Spleen (tissue), 11 donors: ENCODE results near the gene FAM221B. TPM values are rescaled to one million over a fixed set of nuclear protein-coding genes. Genes with fewer than 3 reads are reported as not detected.

ENCODE experiments used
- DNase-seq: peaks from one replicate; pipeline ENCODE4 v3.0.0-alpha.2; 2020
- H3K27ac ChIP-seq, 8 donors: fragments of 200-600 bp; sonication (generic) in 7 of 8; 1 replicate in 4 of 8; 2 replicates in 4 of 8; pipeline versions ENCODE4 v1.5.0 to v1.8.0; 2016 to 2021; ENCODE audit warnings: inconsistent platforms in 4 of 8, mild to moderate bottlenecking in 4 of 8, moderate library complexity in 1 of 8
- H3K27me3 ChIP-seq, 7 donors: fragments of 200-600 bp; sonication (generic) in 6 of 7; replicated peaks in 1 of 7; 1 replicate in 4 of 7; 2 replicates in 3 of 7; pipeline versions ENCODE4 v1.5.0 to v1.8.0; 2016 to 2021; ENCODE audit warnings: inconsistent platforms in 3 of 7, mild to moderate bottlenecking in 1 of 7
- H3K36me3 ChIP-seq, 6 donors: fragments of 200-600 bp; sonication (generic) in 5 of 6; 1 replicate in 4 of 6; 2 replicates in 2 of 6; pipeline versions ENCODE4 v1.5.0 to v1.8.0; 2016 to 2021; ENCODE audit warnings: inconsistent platforms in 2 of 6
- H3K4me1 ChIP-seq, 6 donors: fragments of 200-600 bp; sonication (generic) in 5 of 6; 1 replicate in 3 of 6; 2 replicates in 3 of 6; pipeline versions ENCODE4 v1.5.0 to v1.8.0; 2016 to 2021; ENCODE audit warnings: inconsistent platforms in 3 of 6
- H3K4me3 ChIP-seq, 8 donors: fragments of 200-600 bp; sonication (generic) in 7 of 8; 1 replicate in 4 of 8; 2 replicates in 4 of 8; pipeline versions ENCODE4 v1.5.0 to v1.8.0; 2016 to 2021; ENCODE audit warnings: inconsistent platforms in 4 of 8, mild to moderate bottlenecking in 4 of 8, moderate library complexity in 2 of 8
- H3K9me3 ChIP-seq, 8 donors: fragments of 200-600 bp; sonication (generic) in 7 of 8; 1 replicate in 4 of 8; 2 replicates in 4 of 8; pipeline versions ENCODE4 v1.5.0 to v1.8.0; 2016 to 2021; ENCODE audit warnings: inconsistent platforms in 4 of 8
- CTCF ChIP-seq, 11 experiments: fragments of 200-600 bp in 7 of 11; fragments of 450-650 bp in 4 of 11; sonication (generic) in 4 of 11; IDR thresholded peaks in 8 of 11; conservative IDR thresholded peaks in 3 of 11; 1 replicate in 7 of 11; 2 replicates in 4 of 11; pipeline versions ENCODE4 v1.4.0 to v1.8.0; 2016 to 2021; ENCODE audit warnings: antibody characterized with exemption in 11 of 11, inconsistent platforms in 4 of 11, mild to moderate bottlenecking in 1 of 11
- POLR2A ChIP-seq, 3 donors: fragments of 450-650 bp; IDR thresholded peaks; one replicate each; pipeline ENCODE4 v1.5.1; 2017; ENCODE audit warnings: antibody characterized with exemption in 3 of 3, mild to moderate bottlenecking in 1 of 3
- POLR2AphosphoS5 ChIP-seq, 3 donors: sonication (generic); formaldehyde crosslinking; IDR thresholded peaks; one replicate each; pipeline ENCODE4 v1.5.1; 2017; ENCODE audit warnings: antibody characterized with exemption in 3 of 3
- WGBS, 5 donors: extraction: QIAGEN DNeasy Blood & Tissue Kit in 3 of 5; methylation state at CpG; one replicate each; pipeline versions ENCODE4 v1.1.5 to v1.1.7; 2013 to 2018; 5-methylcytosine and 5-hydroxymethylcytosine counted together
- intact Hi-C: fragments of 100-400 bp; cut with DNase I; formaldehyde crosslinking; loops from one replicate; pipeline ENCODE4 v1.15.0; 2023; ENCODE audit warnings: low total_unique reads
- polyA plus RNA-seq, 3 donors: library from polyadenylated mRNA; stranded (reverse); fragments of 200-250 nt; gene quantifications; one replicate each; pipeline ENCODE4 v1.2.1, GENCODE V29; 2013
- total RNA-seq, 7 donors: library from RNA; depleted of rRNA in 3 of 7; stranded (reverse); fragments of >200 nt in 3 of 7; fragmentation: NEBNext Ultra II Directional in 4 of 7; extraction: Animal tissue kit (Norgen Biotek cat#: 25700) in 4 of 7; gene quantifications; one replicate each; pipeline versions ENCODE4 v1.1.0 to v1.2.1, GENCODE V29; 2016 to 2021
- donor health status: healthy with polysubstance abuse.
- donor health status: DM: no; HTN: no; CAD: no; lungs with moderate emphysema.
- donor health status: DM: no; HTN: no; CAD: no.
- donor health status: Bipolar disorder and iron deficiency.
- donor health status: healthy.
- donor health status: DM: no; HTN: no; CAD: no.
- donor health status: DM: yes; HTN: yes; CAD: no.

Gene FAM221B
- total and polyA plus RNA-seq, 10 donors, result not detected

DNA sequence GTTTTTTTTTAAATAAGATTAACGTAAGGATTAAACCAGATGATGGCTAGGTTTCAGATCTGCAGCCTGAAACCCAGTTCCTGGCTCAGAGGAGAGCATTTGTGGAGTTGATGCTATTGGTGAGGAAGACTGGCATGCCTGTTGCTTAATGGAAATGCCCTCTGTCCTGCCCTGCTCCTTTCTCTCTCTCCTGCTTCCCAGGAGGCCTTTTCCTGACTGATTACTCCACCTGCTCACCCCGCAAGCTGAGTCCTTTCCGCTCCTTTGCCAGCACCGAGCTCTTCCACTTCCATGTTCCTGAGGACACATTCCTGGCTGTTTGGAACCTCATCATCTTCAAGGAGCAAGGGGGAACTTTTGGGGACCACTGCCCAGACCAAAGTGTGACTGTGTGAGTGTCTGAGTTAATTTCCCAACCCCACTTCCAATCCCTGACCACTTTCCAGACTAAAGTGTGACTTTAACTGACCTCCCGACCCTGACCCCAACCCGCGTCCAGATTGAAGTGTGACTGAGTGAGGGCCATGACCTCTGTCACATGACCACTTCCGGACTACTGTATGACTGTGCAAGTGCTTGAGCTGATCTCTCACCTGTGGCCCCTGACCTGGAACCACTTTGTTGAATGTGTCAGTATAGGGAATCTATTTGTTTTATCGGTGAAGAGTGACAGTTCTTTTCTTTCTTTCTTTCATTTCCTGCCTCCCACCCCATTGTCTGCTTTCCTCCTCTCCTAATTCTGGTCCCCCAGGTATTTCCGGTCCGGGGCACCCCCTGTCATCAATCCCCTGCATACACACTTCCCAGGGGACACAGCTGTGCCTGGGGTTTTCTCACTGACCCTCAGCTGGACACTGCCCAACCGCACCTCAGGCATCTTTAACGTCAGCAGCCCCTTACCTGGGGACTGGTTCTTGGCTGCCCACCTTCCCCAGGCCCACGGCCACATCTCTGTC, 6.0 kb upstream of the FAM221B start:
- no peak for TF ChIP-seq CTCF (IDR thresholded peaks at IDR 0.05 in 8 of 11, conservative IDR thresholded peaks at IDR 0.05 in 3 of 11)
- TF ChIP-seq POLR2A (IDR thresholded peaks at IDR 0.05), result no peak
- no peak for TF ChIP-seq POLR2AphosphoS5 (IDR thresholded peaks at IDR 0.05)
- Histone ChIP-seq H3K4me3 (no peak overlapping the region), H3K9me3 (no peaks in the 10 kb centered on the region), H3K27ac (peak overlapping the region in 3 of 8 donors; percentile 22 to 30 (median 23)), H3K4me1 (peaks cover 11 to 59% (median 37%) of the 10 kb centered on the region in 6 donors), H3K36me3 (no peaks in the 10 kb centered on the region), H3K27me3 (no peaks in the 10 kb centered on the region)
- intact Hi-C loops, result no loop called here
- 77 to 86% (median 80%) methylated on average over 14 of the region's 14 CpGs for WGBS, 5 donors
- DNase-seq, result no peak

- Histone ChIP-seq H3K27ac (peak overlapping the region in 1 of 8 donors; percentile 65), H3K36me3 (no peaks in the 10 kb centered on the region), H3K4me3 (no peak overlapping the region), H3K27me3 (no peaks in the 10 kb centered on the region), H3K9me3 (no peaks in the 10 kb centered on the region), H3K4me1 (peaks cover 14 to 71% (median 43%) of the 10 kb centered on the region in 6 donors)
- WGBS, 5 donors, result 74 to 85% (median 76%) methylated on average over 5 of the region's 5 CpGs
- no peak for TF ChIP-seq CTCF (IDR thresholded peaks at IDR 0.05 in 8 of 11, conservative IDR thresholded peaks at IDR 0.05 in 3 of 11)
- no peak for TF ChIP-seq POLR2A (IDR thresholded peaks at IDR 0.05)
- TF ChIP-seq POLR2AphosphoS5 (IDR thresholded peaks at IDR 0.05), result no peak
- no peak for DNase-seq
- intact Hi-C loops, result no loop called here
Observed at GRCh38 chr9:35832814-35833213, 4.3 kb upstream of the FAM221B start.

DNA sequence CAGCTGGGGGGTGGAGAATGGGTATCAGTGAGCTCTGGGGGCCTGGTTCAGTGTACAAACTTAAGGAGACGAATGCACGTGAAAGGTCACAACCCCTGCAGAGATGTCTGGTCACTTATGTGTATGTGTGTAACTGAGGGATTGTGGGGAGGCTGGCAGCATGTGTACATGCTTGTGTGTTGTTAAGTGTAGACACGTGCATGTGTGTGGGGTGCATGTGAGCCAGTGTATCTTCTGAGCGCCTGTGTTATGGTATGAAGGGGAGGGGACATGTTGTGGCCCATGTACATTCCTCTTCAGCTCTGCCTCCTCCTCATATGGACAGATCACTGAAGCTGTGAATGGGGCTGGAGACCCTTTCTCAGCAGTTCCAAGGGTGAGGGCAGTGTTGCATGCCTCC, 2.5 kb upstream of the FAM221B start:
- intact Hi-C loops, result no loop called here
- Histone ChIP-seq H3K27me3 (no peaks in the 10 kb centered on the region), H3K9me3 (no peaks in the 10 kb centered on the region), H3K27ac (no peak overlapping the region), H3K4me1 (peaks cover 14 to 76% (median 47%) of the 10 kb centered on the region in 6 donors), H3K36me3 (no peaks in the 10 kb centered on the region), H3K4me3 (no peak overlapping the region)
- TF ChIP-seq CTCF (IDR thresholded peaks at IDR 0.05 in 8 of 11, conservative IDR thresholded peaks at IDR 0.05 in 3 of 11) (no peak), POLR2A (IDR thresholded peaks at IDR 0.05) (no peak), POLR2AphosphoS5 (IDR thresholded peaks at IDR 0.05) (no peak)
- no peak for DNase-seq
- 86 to 94% (median 89%) methylated on average over 4 of the region's 4 CpGs for WGBS, 5 donors

DNA sequence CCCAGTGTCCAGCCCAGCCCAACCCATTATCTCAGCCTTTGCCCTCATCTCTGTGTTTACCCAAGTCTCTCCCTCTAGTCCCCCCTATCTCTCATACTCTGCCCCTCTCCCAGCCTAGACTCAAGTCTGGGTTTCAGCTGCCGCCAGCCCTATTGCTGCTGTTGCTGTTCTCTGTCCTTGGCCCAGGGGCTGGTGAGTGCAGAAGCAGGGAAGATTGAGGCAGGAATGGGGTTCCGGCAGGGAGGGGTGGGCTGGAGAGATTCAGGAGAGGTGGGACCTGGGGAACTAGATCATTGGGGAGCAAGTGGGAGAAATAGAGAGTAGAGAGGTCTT, 1.2 kb upstream of the FAM221B start:
- Histone ChIP-seq H3K4me3 (peak overlapping the region in 7 of 8 donors; percentile 54 to 85 (median 67)), H3K9me3 (no peaks in the 10 kb centered on the region), H3K27me3 (no peaks in the 10 kb centered on the region), H3K27ac (peak overlapping the region; percentile 89 to 97 (median 94)), H3K36me3 (no peaks in the 10 kb centered on the region), H3K4me1 (peaks cover 10 to 66% (median 40%) of the 10 kb centered on the region in 6 donors)
- WGBS, 5 donors, result 72 to 82% (median 81%) methylated on average over 2 of the region's 2 CpGs
- intact Hi-C loops, result no loop called here
- DNase-seq, result no peak
- TF ChIP-seq POLR2AphosphoS5 (IDR thresholded peaks at IDR 0.05) (no peak), CTCF (IDR thresholded peaks at IDR 0.05 in 8 of 11, conservative IDR thresholded peaks at IDR 0.05 in 3 of 11) (no peak), POLR2A (IDR thresholded peaks at IDR 0.05) (no peak)
